SK-N-SH (cell line): Measurements from ENCODE around the gene MTMR12. TPM values are rescaled to one million over a fixed set of nuclear protein-coding genes. Genes with fewer than 3 reads are reported as not detected.
"Not testable (repeated sequence)": the region's sequence is repeated elsewhere in the genome, so short reads cannot be mapped to it uniquely, and the experiment has no call there.

Source experiments
- CTCF ChIA-PET: fragments of 300-600, 350-600 bp; formaldehyde crosslinking; extraction: SDS; loops from one replicate; lab custom pipeline; 2021; lab: Yijun Ruan, JAX
- POLR2A ChIA-PET: fragments of 350-600 bp; sonication (Branson Sonifier 250); formaldehyde crosslinking; extraction: SDS; loops from one replicate; lab custom pipeline; 2020; ENCODE audit warnings: antibody characterized with exemption, inconsistent platforms; lab: Yijun Ruan, JAX
- DNase-seq: peaks from one replicate; pipeline ENCODE4 v3.0.0; 2012
- H2AFZ ChIP-seq: fragments of 200-600 bp; sonication (generic); 2 replicates; pipeline ENCODE4 v1.8.1; 2016; ENCODE audit warnings: antibody characterized with exemption, mild to moderate bottlenecking, low read depth
- H3F3A ChIP-seq: fragments of 200-600 bp; sonication (generic); replicated peaks from 2 replicates; pipeline ENCODE3; 2016; ENCODE audit warnings: antibody characterized with exemption, mild to moderate bottlenecking; ENCODE audit not compliant: insufficient read depth
- H3K27ac ChIP-seq, 2 experiments: fragments of 200-500 bp in 1 of 2; fragments of 200-600 bp in 1 of 2; sonication (Bioruptor generic) in 1 of 2; sonication (generic), shearing (Covaris generic) in 1 of 2; 2 replicates each; pipeline versions ENCODE4 v1.5.1 to v1.6.1; 2014 to 2016; ENCODE audit warnings: low read depth in 2 of 2, inconsistent platforms in 1 of 2, low read length in 1 of 2, mild to moderate bottlenecking in 1 of 2, mixed read lengths in 1 of 2
- H3K27me3 ChIP-seq: fragments of 200-600 bp; sonication (generic), shearing (Covaris generic); 2 replicates; pipeline ENCODE4 v1.6.1; 2016; ENCODE audit warnings: mixed run types; ENCODE audit not compliant: insufficient read depth
- H3K36me3 ChIP-seq, 2 experiments: fragments of 200-500 bp in 1 of 2; fragments of 200-600 bp in 1 of 2; sonication (Bioruptor generic) in 1 of 2; sonication (generic) in 1 of 2; replicated peaks in 1 of 2; 2 replicates each; pipeline versions ENCODE3 to v1.5.1; 2014 to 2016; ENCODE audit warnings: low read length in 1 of 2, mild to moderate bottlenecking in 1 of 2; ENCODE audit not compliant: insufficient read depth in 2 of 2, control insufficient read depth in 1 of 2
- H3K4me1 ChIP-seq, 2 experiments: fragments of 200-500 bp in 1 of 2; fragments of 200-600 bp in 1 of 2; sonication (Bioruptor generic) in 1 of 2; sonication (generic), shearing (Covaris generic) in 1 of 2; 2 replicates each; pipeline versions ENCODE4 v1.5.1 to v1.6.1; 2014 to 2016; ENCODE audit warnings: low read depth in 1 of 2, low read length in 1 of 2, mixed run types in 1 of 2; ENCODE audit not compliant: insufficient read depth in 2 of 2, control insufficient read depth in 1 of 2
- H3K4me2 ChIP-seq: fragments of 200-600 bp; sonication (generic), shearing (Covaris generic); 2 replicates; pipeline ENCODE4 v1.6.1; 2017; ENCODE audit warnings: mixed run types
- H3K4me3 ChIP-seq, 2 experiments: fragments of 200-500 bp in 1 of 2; fragments of 200-600 bp in 1 of 2; sonication (Bioruptor generic) in 1 of 2; sonication (generic), shearing (Covaris generic) in 1 of 2; 2 replicates each; pipeline versions ENCODE4 v1.5.1 to v1.8.1; 2014 to 2016; ENCODE audit warnings: low read depth in 2 of 2, inconsistent platforms in 1 of 2, low read length in 1 of 2, mild to moderate bottlenecking in 1 of 2, mixed read lengths in 1 of 2, moderate library complexity in 1 of 2
- H3K79me2 ChIP-seq: fragments of 200-600 bp; sonication (generic); 2 replicates; pipeline ENCODE4 v1.8.1; 2017; ENCODE audit warnings: mild to moderate bottlenecking; ENCODE audit not compliant: insufficient read depth
- H3K9ac ChIP-seq: fragments of 200-600 bp; sonication (generic); 2 replicates; pipeline ENCODE4 v1.6.1; 2017; ENCODE audit warnings: mixed run types
- H3K9me2 ChIP-seq: fragments of 200-600 bp; sonication (generic); 2 replicates; pipeline ENCODE4 v1.6.1; 2017; ENCODE audit warnings: mixed run types
- H3K9me3 ChIP-seq: fragments of 200-600 bp; sonication (generic); 2 replicates; pipeline ENCODE4 v1.6.1; 2017; ENCODE audit warnings: mixed run types, mild to moderate bottlenecking, moderate library complexity
- H4K20me1 ChIP-seq: fragments of 200-600 bp; sonication (generic); 2 replicates; pipeline ENCODE4 v1.6.1; 2017; ENCODE audit warnings: mild to moderate bottlenecking, mixed run types; ENCODE audit not compliant: insufficient read depth
- EP300 ChIP-seq, 2 experiments: IDR thresholded peaks; 2 replicates each; pipeline versions ENCODE4 v1.4.0 to v1.6.1; 2012; ENCODE audit warnings: borderline replicate concordance in 1 of 2, low read depth in 1 of 2, low read length in 1 of 2
- EZH2phosphoT487 ChIP-seq: fragments of 200-600 bp; sonication (generic); IDR thresholded peaks from 2 replicates; pipeline ENCODE4 v1.6.1; 2017; ENCODE audit warnings: low read depth, mixed run types, mild to moderate bottlenecking, antibody characterized with exemption, moderate library complexity, borderline replicate concordance
- FOSL2 ChIP-seq: IDR thresholded peaks from 2 replicates; pipeline ENCODE4 v1.4.0; 2012; ENCODE audit warnings: low read depth, mild to moderate bottlenecking, moderate library complexity, borderline replicate concordance
- FOXM1 ChIP-seq: IDR thresholded peaks from 2 replicates; pipeline ENCODE4 v1.4.0; 2012; ENCODE audit warnings: low read depth, mild to moderate bottlenecking
- GABPA ChIP-seq: IDR thresholded peaks from 2 replicates; pipeline ENCODE4 v1.4.0; 2012; ENCODE audit warnings: low read depth, mild to moderate bottlenecking
- GATA2 ChIP-seq: sonication (generic); formaldehyde crosslinking; IDR thresholded peaks from 2 replicates; pipeline ENCODE4 v1.5.0; 2020; ENCODE audit warnings: mild to moderate bottlenecking, missing genetic modification reagents
- JUND ChIP-seq: IDR thresholded peaks from 2 replicates; pipeline ENCODE4 v1.4.0; 2012
- MEF2A ChIP-seq: IDR thresholded peaks from 2 replicates; pipeline ENCODE4 v1.4.0; 2012; ENCODE audit warnings: low read depth, borderline replicate concordance
- MXI1 ChIP-seq: IDR thresholded peaks from 2 replicates; pipeline ENCODE4 v1.6.1; 2012; ENCODE audit warnings: mild to moderate bottlenecking, low read depth, low read length, improper control_type of control experiment
- NFIC ChIP-seq: IDR thresholded peaks from 2 replicates; pipeline ENCODE4 v1.4.0; 2012; ENCODE audit warnings: borderline replicate concordance
- POLR2AphosphoS5 ChIP-seq: IDR thresholded peaks from 2 replicates; pipeline ENCODE4 v1.6.1; 2012; ENCODE audit warnings: low read depth, low read length
- SMC3 ChIP-seq: IDR thresholded peaks from 2 replicates; pipeline ENCODE4 v1.6.1; 2012; ENCODE audit warnings: low read depth, low read length, improper control_type of control experiment
- TAF1 ChIP-seq: IDR thresholded peaks from 2 replicates; pipeline ENCODE4 v1.6.1; 2012; ENCODE audit warnings: low read depth, mild to moderate bottlenecking, low read length, moderate library complexity, borderline replicate concordance
- TCF12 ChIP-seq: IDR thresholded peaks from 2 replicates; pipeline ENCODE4 v1.4.0; 2012
- YY1 ChIP-seq: IDR thresholded peaks from 2 replicates; pipeline ENCODE4 v1.4.0; 2012; ENCODE audit warnings: low read depth, mild to moderate bottlenecking
- WGBS: methylation state at CpG from one replicate; pipeline ENCODE4 v1.1.6; 2017; ENCODE audit warnings: low lambda C conversion rate; 5-methylcytosine and 5-hydroxymethylcytosine counted together
- polyA plus RNA-seq, 3 experiments: library from polyadenylated mRNA; depleted of rRNA; stranded (reverse); fragments of >200 nt; gene quantifications; 2 replicates each; pipeline ENCODE4 v1.2.3, GENCODE V29; 2012
- TF ChIP-seq, protein P1 (sequence below): IDR thresholded peaks from 2 replicates; pipeline ENCODE4 v1.4.0; 2012; ENCODE audit warnings: low read depth
- TF ChIP-seq, protein P2 (sequence below): IDR thresholded peaks from 2 replicates; pipeline ENCODE4 v1.4.0; 2012; ENCODE audit warnings: low read depth, borderline replicate concordance

MTMR12 gene
- polyA plus RNA-seq, 1 of the 3 experiments (the other 2 are of a cell fraction) = 10.9 TPM

DNA sequence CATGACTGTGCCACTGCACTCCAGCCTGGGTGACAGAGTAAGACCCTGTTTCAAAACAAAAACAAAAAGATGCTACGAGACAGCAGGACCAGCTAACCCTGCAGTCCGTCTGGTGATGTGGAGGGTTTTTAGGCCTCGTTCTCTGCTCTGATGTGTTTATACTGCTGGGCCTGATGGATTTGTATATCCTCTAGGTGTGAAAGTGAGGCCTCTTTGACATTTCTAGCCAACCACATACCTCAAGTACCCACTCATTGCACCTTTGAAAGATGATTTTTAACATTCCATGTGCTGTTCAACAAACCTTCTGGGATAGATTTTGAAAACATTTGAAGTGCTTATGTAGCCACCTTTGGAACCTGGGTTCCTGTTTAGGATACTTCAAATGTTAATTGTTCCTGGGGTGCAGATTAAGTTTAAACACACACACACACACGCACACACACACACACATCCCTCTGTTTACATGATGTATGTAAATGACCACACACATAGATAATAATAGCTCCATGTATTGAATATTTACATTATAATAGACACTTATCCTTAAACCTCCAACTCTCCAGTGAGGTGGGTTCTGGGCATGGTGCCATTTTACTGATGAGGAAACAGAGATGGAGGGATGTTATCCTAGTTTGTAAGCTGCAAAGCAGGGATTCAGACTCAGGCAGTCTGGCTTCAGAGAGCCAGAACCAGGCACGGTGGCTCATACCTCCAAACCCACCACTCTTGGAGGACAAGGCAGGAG lies 89.8 kb downstream of the MTMR12 start:
- H3K4me1 ChIP-seq = peaks cover 2 to 8% of the 10 kb centered on the region in 2 experiments; a peak in 2 of 4 replicates
- POLR2A ChIA-PET = no interaction called here
- H3K79me2 ChIP-seq = no peaks in the 10 kb centered on the region
- TF ChIP-seq MXI1 = no peak
- no peak for TF ChIP-seq SMC3
- no peak for TF ChIP-seq MEF2A
- no peak for TF ChIP-seq GATA2
- TF ChIP-seq, protein P1, sequence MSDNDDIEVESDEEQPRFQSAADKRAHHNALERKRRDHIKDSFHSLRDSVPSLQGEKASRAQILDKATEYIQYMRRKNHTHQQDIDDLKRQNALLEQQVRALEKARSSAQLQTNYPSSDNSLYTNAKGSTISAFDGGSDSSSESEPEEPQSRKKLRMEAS = no peak
- no peak for TF ChIP-seq TCF12
- TF ChIP-seq JUND = no peak
- TF ChIP-seq YY1 = no peak
- TF ChIP-seq FOSL2 = no peak
- TF ChIP-seq, protein P2, sequence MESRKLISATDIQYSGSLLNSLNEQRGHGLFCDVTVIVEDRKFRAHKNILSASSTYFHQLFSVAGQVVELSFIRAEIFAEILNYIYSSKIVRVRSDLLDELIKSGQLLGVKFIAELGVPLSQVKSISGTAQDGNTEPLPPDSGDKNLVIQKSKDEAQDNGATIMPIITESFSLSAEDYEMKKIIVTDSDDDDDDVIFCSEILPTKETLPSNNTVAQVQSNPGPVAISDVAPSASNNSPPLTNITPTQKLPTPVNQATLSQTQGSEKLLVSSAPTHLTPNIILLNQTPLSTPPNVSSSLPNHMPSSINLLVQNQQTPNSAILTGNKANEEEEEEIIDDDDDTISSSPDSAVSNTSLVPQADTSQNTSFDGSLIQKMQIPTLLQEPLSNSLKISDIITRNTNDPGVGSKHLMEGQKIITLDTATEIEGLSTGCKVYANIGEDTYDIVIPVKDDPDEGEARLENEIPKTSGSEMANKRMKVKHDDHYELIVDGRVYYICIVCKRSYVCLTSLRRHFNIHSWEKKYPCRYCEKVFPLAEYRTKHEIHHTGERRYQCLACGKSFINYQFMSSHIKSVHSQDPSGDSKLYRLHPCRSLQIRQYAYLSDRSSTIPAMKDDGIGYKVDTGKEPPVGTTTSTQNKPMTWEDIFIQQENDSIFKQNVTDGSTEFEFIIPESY = no peak
- no peak for TF ChIP-seq FOXM1
- no peak for TF ChIP-seq POLR2AphosphoS5
- TF ChIP-seq NFIC = no peak
- no peak for TF ChIP-seq EZH2phosphoT487
- no peak for TF ChIP-seq EP300 (IDR thresholded peaks at IDR 0.05; ENCODE audit: borderline replicate concordance in 1 of 2, low read depth in 1 of 2, low read length in 1 of 2)
- TF ChIP-seq TAF1 = no peak
- TF ChIP-seq, all 33 proteins: peak for 0
- Histone ChIP-seq H3K36me3 (peaks cover 0 to 3% of the 10 kb centered on the region in 2 experiments), H3K4me2 (no peak overlapping the region), H3K9ac (no peak overlapping the region), H3K4me3 (no peak overlapping the region), H3F3A (peaks cover 5% of the 10 kb centered on the region), H3K27ac (no peak overlapping the region), H4K20me1 (no peaks in the 10 kb centered on the region), H3K9me3 (no peaks in the 10 kb centered on the region), H3K27me3 (no peaks in the 10 kb centered on the region), H2AFZ (no peak overlapping the region), H3K9me2 (no peaks in the 10 kb centered on the region)
- DNase-seq = no peak
- 86% methylated on average over 5 of the region's 5 CpGs for WGBS
- CTCF ChIA-PET = interaction anchor here (2.0 kb wide), 1 partner anchor 10 kb away, joined by 10 read pairs; no protein-coding TSS in a partner anchor

GRCh38 chr5:32217886-32218396 lies 94.8 kb downstream of the MTMR12 start:
- Histone ChIP-seq H3K27ac (no peak overlapping the region), H3K9ac (no peak overlapping the region), H3F3A (no peaks in the 10 kb centered on the region), H3K4me2 (no peak overlapping the region), H3K9me2 (no peaks in the 10 kb centered on the region), H3K9me3 (no peaks in the 10 kb centered on the region), H3K27me3 (no peaks in the 10 kb centered on the region), H2AFZ (peak overlapping the region; percentile 42; the same call in 1 of the 2 replicates), H4K20me1 (no peaks in the 10 kb centered on the region), H3K4me1 (no peaks in the 10 kb centered on the region; a peak in 1 of 4 replicates), H3K79me2 (no peaks in the 10 kb centered on the region), H3K36me3 (no peaks in the 10 kb centered on the region), H3K4me3 (no peak overlapping the region)
- ChIA-PET POLR2A (no interaction called here), CTCF (interaction anchor here (0.6 to 2.1 kb wide), 2 partner anchors 14 to 146 kb away, joined by 4 to 9 read pairs; no protein-coding TSS in a partner anchor)
- no peak for DNase-seq
- 87% methylated on average over 12 of the region's 12 CpGs for WGBS
- TF ChIP-seq TCF12 (no peak), NFIC (peak; percentile 20; the same call in 1 of the 2 replicates), GABPA (no peak), YY1 (no peak)

GRCh38 chr5:32214344-32214743 lies 98.4 kb downstream of the MTMR12 start:
- H3K36me3 ChIP-seq, H3K4me2 ChIP-seq, CTCF ChIA-PET, H3K4me3 ChIP-seq, POLR2A ChIA-PET, H3F3A ChIP-seq, H4K20me1 ChIP-seq, H3K9ac ChIP-seq, H2AFZ ChIP-seq, H3K9me3 ChIP-seq, DNase-seq, H3K79me2 ChIP-seq, H3K27me3 ChIP-seq, H3K9me2 ChIP-seq, H3K4me1 ChIP-seq, H3K27ac ChIP-seq: not testable (repeated sequence)
- 44% methylated on average over 1 of the region's 1 CpG for WGBS
